ENCODE measurements around the gene ZDHHC3.

DNA sequence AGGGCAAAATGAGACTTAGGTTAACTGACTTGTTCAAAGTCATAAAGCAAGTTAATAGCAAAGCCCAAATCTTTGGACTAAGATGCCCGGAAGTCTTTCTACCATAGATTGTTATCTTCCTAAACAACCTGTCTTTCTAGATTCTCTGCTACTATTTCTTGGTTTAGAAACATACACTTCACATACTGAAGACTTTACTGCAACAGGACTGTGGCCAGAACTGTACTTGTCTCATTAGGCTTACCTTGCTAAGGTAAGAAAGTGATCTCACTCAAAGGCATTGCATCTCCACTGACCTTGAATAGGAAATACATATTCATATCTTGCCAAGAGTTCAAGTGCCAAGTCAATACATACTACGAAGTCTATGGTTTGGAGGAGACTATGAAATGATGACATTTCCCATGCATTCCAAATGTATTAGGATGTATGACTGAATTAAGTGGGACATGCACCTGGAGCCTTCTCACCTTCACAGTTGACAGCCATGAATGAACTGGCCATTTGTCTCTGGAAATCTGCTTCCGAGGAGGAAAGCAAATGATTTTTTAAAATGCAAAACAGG, 5.0 kb downstream of the ZDHHC3 start:
- TF ChIP-seq, protein P1, sequence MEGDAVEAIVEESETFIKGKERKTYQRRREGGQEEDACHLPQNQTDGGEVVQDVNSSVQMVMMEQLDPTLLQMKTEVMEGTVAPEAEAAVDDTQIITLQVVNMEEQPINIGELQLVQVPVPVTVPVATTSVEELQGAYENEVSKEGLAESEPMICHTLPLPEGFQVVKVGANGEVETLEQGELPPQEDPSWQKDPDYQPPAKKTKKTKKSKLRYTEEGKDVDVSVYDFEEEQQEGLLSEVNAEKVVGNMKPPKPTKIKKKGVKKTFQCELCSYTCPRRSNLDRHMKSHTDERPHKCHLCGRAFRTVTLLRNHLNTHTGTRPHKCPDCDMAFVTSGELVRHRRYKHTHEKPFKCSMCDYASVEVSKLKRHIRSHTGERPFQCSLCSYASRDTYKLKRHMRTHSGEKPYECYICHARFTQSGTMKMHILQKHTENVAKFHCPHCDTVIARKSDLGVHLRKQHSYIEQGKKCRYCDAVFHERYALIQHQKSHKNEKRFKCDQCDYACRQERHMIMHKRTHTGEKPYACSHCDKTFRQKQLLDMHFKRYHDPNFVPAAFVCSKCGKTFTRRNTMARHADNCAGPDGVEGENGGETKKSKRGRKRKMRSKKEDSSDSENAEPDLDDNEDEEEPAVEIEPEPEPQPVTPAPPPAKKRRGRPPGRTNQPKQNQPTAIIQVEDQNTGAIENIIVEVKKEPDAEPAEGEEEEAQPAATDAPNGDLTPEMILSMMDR (IDR thresholded peaks at IDR 0.05): no peak
- TF ChIP-seq POLR2A (IDR thresholded peaks at IDR 0.05): no peak
